Fibroblast of peridontal ligament (primary cell): ENCODE measurements around the gene EDN3.

Source experiments
- DNase-seq: peaks from one replicate; pipeline ENCODE4 v3.0.0-alpha.2; 2010; ENCODE audit errors: extremely low read depth

EDN3 gene

GRCh38 chr20:59308493-59309201, 8.2 kb downstream of the EDN3 start:
- DNase-seq, result no peak

DNA sequence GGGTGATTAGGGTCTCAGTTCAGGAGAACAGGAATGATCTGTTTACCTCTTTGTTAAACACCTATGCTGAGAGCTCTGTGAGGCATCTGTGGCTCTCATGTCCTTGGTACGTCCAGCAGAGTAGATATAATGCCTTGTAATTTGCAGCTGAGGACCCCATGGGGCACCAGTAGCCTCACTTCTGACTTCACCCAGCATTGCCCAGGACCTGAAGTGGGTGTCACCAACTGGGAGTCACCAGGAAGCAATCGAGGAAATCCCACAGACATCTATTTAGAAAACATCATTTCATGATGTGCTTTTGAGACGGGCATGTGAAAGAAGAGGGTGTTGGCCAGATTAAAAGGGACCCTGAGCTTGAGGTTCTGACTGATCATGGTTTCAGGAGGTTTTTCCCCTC, 8.8 kb downstream of the EDN3 start:
- DNase-seq, result no peak

- DNase-seq, result no peak
Observed at GRCh38 chr20:59314997-59315396, 14.6 kb downstream of the EDN3 start.

DNA sequence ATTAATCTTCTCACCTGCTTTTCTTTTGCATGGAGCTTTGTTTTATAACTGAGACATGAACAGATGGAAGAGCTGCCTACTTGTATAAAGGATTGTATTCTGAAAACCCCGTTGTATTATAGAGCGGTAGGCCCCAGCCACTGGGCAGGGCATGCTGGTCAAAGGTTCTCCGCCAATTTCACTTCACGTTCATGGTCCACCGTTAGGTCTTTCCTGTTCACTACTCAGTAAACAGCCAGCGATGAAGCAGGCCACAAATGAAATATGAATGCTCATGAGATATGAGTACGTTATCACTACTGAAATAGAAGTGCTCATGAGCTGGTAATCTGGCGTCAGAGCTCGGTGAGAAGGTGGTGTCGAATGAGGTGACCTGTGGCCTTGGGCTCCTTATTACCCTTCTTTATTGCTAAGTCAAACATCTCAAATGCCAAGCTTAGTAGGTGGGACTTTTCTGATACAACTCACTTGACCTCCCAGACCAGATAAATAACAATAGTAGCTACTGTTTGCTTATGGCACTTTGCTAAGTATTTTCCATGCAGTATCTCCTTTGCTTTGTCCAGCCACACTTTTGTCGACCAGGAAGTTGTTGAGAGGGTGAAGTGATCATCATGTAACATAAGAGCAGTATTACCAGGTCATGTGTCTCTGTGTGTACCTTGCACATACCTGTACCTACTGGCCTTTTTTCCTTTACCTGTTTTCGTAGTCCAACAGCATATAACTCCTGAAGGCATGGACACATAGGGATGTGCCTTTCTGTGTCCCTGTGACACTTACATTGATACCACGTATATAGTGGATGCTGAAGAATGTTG, 16.7 kb downstream of the EDN3 start:
- DNase-seq, result no peak

- DNase-seq, result no peak
Observed at GRCh38 chr20:59318201-59318790, 17.9 kb downstream of the EDN3 start.

DNA sequence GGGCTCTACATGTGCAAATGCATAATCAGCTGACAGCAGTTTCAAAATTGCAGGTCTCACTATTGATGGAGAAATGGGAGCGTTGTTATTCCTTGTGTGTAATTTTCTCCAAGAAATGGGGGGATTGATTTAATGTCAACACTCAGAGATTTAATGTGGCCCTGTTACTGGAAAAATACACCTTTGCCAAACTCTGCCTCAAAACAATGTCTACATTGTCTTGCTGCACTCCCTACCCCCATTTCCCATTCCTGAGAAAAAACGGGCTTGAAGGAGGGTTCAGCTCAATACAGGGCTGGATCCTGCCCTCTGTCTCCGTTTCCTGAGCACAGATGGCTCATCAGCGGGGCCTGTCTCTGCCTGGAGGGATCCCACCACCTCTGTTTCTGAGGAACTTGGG, 18.4 kb downstream of the EDN3 start:
- DNase-seq, result no peak

DNA sequence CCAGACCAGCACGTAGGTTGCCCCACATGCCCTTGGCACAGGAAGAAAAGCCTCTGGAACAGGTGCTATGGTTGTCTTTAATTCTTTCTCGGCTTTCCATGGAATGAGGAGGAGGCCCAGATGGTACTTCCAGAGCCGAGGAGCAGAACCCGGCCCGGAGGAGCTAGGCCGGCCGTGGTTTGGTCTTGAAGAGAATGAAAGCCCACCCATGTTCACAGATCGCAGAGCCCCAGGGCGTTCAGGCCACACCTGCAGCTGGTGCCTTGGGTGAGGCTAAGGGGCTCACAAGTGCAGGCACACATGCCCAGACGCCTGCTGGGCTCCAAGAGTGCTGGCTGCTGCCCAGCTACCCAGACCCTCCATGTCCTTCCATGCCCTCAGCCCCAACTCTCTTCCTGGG, 20.0 kb downstream of the EDN3 start:
- no peak for DNase-seq

DNA sequence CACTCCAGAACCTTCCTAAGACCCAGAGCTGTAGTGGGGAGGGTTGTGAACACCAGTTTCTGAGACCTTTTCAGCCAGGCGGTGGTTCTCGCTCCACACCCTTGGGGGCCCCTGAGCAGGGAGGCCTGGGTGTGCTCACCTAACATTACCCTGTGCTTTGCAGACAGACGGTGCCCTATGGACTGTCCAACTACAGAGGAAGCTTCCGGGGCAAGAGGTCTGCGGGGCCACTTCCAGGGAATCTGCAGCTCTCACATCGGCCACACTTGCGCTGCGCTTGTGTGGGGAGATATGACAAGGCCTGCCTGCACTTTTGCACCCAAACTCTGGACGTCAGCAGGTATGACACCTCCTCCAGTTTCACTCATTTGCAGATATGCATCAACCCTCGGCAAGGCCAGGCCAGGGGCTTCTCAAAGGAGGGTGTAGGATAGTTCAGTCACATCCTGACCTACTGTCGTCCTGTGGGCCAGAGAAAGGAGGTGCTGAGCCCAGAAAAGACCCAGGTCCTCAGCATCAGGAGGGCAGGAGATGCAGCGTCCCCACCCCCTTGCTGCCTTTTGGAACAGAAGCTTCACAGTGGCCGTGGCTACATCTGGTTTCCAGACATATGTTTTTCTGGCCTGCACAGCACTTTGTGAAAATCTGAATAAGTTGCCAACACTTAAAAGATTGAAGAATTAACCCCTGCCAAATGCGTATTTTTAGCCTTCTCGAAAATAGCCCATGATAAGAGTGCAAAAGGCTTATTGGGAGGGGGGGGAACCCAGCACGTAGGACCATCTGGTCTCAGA, 20.6 kb downstream of the EDN3 start:
- no peak for DNase-seq

- DNase-seq, result no peak
Observed at GRCh38 chr20:59322081-59322480, 21.7 kb downstream of the EDN3 start.

GRCh38 chr20:59322585-59323454, 22.4 kb downstream of the EDN3 start:
- no peak for DNase-seq

DNA sequence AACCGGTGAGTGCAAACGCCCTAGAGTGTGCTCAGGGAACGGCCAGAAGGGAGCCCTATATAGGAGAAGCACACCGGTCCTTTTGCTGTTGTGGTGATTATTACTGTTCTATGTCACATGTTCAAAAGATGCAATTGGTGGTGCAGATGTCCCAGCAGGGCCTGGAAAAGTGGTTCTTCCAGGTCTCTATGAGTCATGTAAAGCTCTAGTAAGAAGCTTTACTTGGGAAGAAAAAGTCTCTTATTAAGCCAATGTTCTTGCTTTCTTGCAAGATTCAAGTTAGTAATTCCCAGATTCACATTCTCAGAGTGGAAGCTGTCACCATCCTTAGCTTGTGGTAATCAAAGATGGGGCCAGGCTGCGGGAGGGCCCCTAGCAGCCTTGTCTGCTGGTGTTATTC, 23.3 kb downstream of the EDN3 start:
- no peak for DNase-seq

GRCh38 chr20:59324521-59325141, 24.2 kb downstream of the EDN3 start:
- no peak for DNase-seq

DNA sequence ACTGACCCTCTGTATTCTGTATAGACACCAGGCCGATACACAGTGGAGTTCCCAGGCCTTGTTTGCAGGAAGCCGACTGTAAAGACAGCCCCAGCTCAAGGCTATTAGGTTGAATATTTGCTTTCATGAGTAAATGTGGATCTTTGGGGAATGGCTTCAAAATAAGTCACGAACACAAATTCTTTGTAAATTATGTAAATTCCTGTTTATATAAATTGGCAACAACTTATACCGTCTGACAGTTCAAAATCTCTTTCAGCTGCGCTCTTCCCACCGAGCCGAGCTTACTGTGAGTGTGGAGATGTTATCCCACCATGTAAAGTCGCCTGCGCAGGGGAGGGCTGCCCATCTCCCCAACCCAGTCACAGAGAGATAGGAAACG, 24.7 kb downstream of the EDN3 start:
- DNase-seq, result no peak

- DNase-seq, result no peak
Observed at GRCh38 chr20:59326188-59326587, 25.8 kb downstream of the EDN3 start.

GRCh38 chr20:59328071-59328470, 27.7 kb downstream of the EDN3 start:
- no peak for DNase-seq

- no peak for DNase-seq
Observed at GRCh38 chr20:59331721-59332329, 31.4 kb downstream of the EDN3 start.

DNA sequence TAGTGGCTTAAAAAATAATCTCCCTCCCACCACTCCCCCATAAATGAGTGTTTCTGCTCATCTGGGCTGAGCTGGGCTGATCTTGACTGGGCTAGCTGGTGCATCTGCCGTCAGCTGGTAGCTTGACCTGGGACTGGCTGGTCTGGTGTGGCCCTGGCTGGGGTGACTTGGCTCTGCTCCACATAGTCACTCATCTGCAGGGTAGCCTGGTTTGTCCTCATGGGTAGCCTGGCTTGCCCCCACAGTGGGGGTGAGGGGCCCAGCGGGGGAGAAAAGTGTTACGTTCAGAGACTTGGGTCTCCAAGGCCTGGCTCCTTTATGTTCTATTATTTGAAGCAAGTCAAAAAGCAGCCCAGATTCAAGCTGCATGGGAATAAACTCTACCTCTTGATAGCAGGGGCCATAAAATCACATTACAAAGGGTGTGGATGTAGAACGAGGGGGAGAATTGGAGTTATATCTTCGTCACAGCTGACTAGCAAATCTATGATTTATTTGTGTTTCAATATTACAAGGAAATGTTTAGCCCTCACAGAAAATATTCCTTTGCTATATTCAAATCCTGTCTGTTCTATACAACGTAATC, 32.9 kb downstream of the EDN3 start:
- DNase-seq, result no peak

- DNase-seq, result no peak
Observed at GRCh38 chr20:59333951-59334350, 33.5 kb downstream of the EDN3 start.

DNA sequence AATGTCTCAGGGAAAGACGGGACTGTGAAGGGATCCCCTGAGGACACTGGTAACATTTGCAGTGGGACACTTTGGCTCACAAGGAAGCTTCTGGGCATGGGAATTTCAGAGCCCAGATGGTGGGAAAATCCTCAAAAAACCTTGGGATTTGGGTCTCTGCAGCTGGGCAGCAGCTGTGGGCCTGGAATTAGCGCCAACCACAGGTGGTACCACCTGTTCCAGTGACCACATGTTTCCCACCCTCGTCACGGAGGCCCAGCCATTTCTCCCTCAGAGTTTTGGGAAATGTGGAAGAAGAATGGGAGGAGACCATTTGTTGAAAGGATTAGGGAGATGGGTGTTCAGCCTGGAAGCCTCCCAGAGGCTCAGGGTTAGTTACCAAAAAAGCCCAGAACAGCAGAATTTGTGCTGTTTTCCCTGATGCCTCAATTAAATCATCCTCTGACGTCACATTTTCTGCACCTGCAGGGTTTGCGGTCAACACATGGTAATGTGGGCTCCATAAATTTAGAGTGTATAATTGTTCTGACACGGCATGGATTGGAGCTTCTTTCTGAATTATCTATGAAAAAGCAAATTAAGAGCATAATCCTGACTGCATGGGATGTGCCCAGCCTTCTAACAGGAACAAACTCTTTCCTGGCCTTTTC, 34.4 kb downstream of the EDN3 start:
- no peak for DNase-seq
